GM21515 (cell line): ENCODE measurements around the gene RNF34.

Source experiments
- ATAC-seq: cut with Tn5 transposase; IDR thresholded peaks from one replicate; pipeline ENCODE4 v1.9.1; 2021; ENCODE audit not compliant: unreplicated experiment

The RNF34 gene

GRCh38 chr12:121465921-121466793 is 66.2 kb downstream of the RNF34 start:
- peak; percentile 10 for ATAC-seq

GRCh38 chr12:121466794-121467637 is 67.1 kb downstream of the RNF34 start:
- ATAC-seq: peak; percentile 88

GRCh38 chr12:121467638-121468498 is 68.0 kb downstream of the RNF34 start:
- ATAC-seq: no peak

GRCh38 chr12:121468499-121468801 is 68.5 kb downstream of the RNF34 start:
- ATAC-seq: no peak

- no peak for ATAC-seq
Measured at GRCh38 chr12:121470751-121471150, 70.8 kb downstream of the RNF34 start.

GRCh38 chr12:121472150-121472905 is 72.4 kb downstream of the RNF34 start:
- no peak for ATAC-seq
